Panc1 (cell line): ENCODE data around the gene OR4F6.

Experiments
- POLR2AphosphoS5 ChIP-seq: IDR thresholded peaks from 2 replicates; pipeline ENCODE4 v1.6.1; 2012; ENCODE audit warnings: mild to moderate bottlenecking, low read depth, low read length, moderate library complexity
- REST ChIP-seq, 2 experiments: IDR thresholded peaks; 2 replicates each; pipeline ENCODE4 v1.6.1; 2011 to 2012; ENCODE audit warnings: low read depth in 2 of 2, control low read depth in 1 of 2, low read length in 1 of 2, mild to moderate bottlenecking in 1 of 2, moderate library complexity in 1 of 2; ENCODE audit not compliant: insufficient read depth in 1 of 2
- SIN3A ChIP-seq: IDR thresholded peaks from 2 replicates; pipeline ENCODE4 v1.6.1; 2012; ENCODE audit warnings: low read depth, mild to moderate bottlenecking, low read length, moderate library complexity, borderline replicate concordance; ENCODE audit not compliant: insufficient read depth
- TCF7L2 ChIP-seq: IDR thresholded peaks from 2 replicates; pipeline ENCODE4 v1.6.1; 2011; ENCODE audit warnings: mild to moderate bottlenecking, low read depth, low read length, inconsistent platforms
- TF ChIP-seq, protein P1 (sequence below): fragments of 450-650 bp; IDR thresholded peaks from 2 replicates; pipeline ENCODE4 v1.5.1; 2017; ENCODE audit warnings: mild to moderate bottlenecking

- TF ChIP-seq, protein P1, sequence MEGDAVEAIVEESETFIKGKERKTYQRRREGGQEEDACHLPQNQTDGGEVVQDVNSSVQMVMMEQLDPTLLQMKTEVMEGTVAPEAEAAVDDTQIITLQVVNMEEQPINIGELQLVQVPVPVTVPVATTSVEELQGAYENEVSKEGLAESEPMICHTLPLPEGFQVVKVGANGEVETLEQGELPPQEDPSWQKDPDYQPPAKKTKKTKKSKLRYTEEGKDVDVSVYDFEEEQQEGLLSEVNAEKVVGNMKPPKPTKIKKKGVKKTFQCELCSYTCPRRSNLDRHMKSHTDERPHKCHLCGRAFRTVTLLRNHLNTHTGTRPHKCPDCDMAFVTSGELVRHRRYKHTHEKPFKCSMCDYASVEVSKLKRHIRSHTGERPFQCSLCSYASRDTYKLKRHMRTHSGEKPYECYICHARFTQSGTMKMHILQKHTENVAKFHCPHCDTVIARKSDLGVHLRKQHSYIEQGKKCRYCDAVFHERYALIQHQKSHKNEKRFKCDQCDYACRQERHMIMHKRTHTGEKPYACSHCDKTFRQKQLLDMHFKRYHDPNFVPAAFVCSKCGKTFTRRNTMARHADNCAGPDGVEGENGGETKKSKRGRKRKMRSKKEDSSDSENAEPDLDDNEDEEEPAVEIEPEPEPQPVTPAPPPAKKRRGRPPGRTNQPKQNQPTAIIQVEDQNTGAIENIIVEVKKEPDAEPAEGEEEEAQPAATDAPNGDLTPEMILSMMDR: no peak
- no peak for TF ChIP-seq POLR2AphosphoS5
- TF ChIP-seq SIN3A: no peak
- TF ChIP-seq REST (IDR thresholded peaks at IDR 0.05; ENCODE audit: insufficient read depth in 1 of 2, low read depth in 2 of 2, low read length in 1 of 2): no peak
- no peak for TF ChIP-seq TCF7L2
These were observed 3.6 kb upstream of the OR4F6 start for GRCh38 chr15:101799665-101800064.
